ENCODE results near the gene CARD8. TPM values are rescaled to one million over a fixed set of nuclear protein-coding genes. Genes with fewer than 3 reads are reported as not detected.

CARD8 gene
- total RNA-seq, 1 experiment from 2014 or later: 23.0 TPM

DNA sequence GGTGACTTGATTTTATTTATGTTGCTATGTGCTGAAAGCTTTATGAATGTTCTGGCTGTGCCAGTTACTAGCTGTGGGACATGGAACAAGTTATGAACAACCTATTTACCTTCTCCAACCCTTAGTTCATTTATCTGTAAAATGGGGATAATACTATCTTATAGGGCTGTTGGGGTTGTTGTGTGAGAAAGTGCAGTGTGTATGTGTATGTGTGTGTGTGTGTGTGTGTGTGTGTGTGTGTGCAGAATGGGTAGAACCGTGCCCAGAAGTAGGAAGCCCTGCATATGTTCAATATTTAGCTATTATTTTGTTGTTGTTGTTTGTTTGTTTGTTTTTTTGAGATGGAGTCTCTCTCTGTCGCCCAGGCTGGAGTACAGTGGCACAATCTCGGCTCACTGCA is 64.8 kb downstream of the CARD8 start:
- Mint-ChIP-seq H3K9me3 (peaks cover 11% of the 10 kb centered on the region), H3K4me3 (peak overlapping the region; percentile 29; the same call in 1 of the 2 replicates), H3K27ac (peak overlapping the region; percentile 60; the same call in 1 of the 2 replicates), H3K4me1 (peaks cover 19% of the 10 kb centered on the region), H3K27me3 (ENCODE audit: low read depth) (peaks cover 10% of the 10 kb centered on the region), H3K36me3 (peaks cover 21% of the 10 kb centered on the region)
- DNase-seq (ENCODE audit: low spot score) (no peak), ATAC-seq (no peak)
- ChIA-PET CTCF (interaction anchor here (0.9 to 2.3 kb wide), 12 partner anchors 11 to 143 kb away, joined by 3 to 57 read pairs (median 9); partner anchors contain the start of genes CARD8, LIG1 and ZSWIM9), POLR2A (interaction anchor here (1.4 to 2.0 kb wide), 2 partner anchors 13 to 21 kb away, joined by 6 to 9 read pairs; no protein-coding TSS in a partner anchor)
- TF ChIP-seq ATF1 (CRISPR knock-in tag; IDR thresholded peaks at IDR 0.05) (no peak), JAZF1 (CRISPR knock-in tag; IDR thresholded peaks at IDR 0.05) (no peak), ZNF138 (CRISPR knock-in tag; conservative IDR thresholded peaks at IDR 0.05) (no peak)
- TF ChIP-seq, protein P1, sequence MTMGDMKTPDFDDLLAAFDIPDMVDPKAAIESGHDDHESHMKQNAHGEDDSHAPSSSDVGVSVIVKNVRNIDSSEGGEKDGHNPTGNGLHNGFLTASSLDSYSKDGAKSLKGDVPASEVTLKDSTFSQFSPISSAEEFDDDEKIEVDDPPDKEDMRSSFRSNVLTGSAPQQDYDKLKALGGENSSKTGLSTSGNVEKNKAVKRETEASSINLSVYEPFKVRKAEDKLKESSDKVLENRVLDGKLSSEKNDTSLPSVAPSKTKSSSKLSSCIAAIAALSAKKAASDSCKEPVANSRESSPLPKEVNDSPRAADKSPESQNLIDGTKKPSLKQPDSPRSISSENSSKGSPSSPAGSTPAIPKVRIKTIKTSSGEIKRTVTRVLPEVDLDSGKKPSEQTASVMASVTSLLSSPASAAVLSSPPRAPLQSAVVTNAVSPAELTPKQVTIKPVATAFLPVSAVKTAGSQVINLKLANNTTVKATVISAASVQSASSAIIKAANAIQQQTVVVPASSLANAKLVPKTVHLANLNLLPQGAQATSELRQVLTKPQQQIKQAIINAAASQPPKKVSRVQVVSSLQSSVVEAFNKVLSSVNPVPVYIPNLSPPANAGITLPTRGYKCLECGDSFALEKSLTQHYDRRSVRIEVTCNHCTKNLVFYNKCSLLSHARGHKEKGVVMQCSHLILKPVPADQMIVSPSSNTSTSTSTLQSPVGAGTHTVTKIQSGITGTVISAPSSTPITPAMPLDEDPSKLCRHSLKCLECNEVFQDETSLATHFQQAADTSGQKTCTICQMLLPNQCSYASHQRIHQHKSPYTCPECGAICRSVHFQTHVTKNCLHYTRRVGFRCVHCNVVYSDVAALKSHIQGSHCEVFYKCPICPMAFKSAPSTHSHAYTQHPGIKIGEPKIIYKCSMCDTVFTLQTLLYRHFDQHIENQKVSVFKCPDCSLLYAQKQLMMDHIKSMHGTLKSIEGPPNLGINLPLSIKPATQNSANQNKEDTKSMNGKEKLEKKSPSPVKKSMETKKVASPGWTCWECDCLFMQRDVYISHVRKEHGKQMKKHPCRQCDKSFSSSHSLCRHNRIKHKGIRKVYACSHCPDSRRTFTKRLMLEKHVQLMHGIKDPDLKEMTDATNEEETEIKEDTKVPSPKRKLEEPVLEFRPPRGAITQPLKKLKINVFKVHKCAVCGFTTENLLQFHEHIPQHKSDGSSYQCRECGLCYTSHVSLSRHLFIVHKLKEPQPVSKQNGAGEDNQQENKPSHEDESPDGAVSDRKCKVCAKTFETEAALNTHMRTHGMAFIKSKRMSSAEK (CRISPR knock-in tag; IDR thresholded peaks at IDR 0.05; ENCODE audit: borderline replicate concordance): no peak
- TF ChIP-seq, protein P2, sequence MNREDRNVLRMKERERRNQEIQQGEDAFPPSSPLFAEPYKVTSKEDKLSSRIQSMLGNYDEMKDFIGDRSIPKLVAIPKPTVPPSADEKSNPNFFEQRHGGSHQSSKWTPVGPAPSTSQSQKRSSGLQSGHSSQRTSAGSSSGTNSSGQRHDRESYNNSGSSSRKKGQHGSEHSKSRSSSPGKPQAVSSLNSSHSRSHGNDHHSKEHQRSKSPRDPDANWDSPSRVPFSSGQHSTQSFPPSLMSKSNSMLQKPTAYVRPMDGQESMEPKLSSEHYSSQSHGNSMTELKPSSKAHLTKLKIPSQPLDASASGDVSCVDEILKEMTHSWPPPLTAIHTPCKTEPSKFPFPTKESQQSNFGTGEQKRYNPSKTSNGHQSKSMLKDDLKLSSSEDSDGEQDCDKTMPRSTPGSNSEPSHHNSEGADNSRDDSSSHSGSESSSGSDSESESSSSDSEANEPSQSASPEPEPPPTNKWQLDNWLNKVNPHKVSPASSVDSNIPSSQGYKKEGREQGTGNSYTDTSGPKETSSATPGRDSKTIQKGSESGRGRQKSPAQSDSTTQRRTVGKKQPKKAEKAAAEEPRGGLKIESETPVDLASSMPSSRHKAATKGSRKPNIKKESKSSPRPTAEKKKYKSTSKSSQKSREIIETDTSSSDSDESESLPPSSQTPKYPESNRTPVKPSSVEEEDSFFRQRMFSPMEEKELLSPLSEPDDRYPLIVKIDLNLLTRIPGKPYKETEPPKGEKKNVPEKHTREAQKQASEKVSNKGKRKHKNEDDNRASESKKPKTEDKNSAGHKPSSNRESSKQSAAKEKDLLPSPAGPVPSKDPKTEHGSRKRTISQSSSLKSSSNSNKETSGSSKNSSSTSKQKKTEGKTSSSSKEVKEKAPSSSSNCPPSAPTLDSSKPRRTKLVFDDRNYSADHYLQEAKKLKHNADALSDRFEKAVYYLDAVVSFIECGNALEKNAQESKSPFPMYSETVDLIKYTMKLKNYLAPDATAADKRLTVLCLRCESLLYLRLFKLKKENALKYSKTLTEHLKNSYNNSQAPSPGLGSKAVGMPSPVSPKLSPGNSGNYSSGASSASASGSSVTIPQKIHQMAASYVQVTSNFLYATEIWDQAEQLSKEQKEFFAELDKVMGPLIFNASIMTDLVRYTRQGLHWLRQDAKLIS (CRISPR knock-in tag; IDR thresholded peaks at IDR 0.05; ENCODE audit: borderline replicate concordance): no peak

DNA sequence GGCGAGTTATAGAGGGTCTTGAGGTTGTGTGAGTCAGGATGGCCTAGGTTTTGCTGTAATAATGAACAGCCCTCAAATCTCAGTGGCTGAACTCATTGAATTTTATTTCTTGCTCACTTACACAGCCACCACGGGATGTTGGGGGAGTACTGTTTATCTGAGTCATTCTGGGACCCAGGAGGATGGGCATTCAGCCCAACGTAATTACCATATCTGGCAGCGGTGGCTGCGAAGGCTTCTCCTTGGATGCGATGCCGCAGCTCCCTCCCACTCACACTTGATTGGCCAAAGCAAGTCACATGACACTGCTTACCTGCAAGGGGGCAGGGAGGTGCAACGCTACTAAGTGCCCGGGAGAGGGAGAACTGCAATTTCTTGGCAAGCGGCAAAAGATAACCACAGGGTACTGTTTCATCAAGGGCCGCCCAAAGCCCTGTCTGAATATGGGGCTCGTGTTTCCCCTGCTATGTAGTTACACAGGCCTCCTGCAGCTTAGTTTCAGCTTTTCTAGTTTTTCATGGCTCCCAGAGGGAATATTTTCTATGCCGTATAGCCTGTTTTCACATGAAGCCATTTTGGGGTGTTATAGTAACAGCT is 65.3 kb downstream of the CARD8 start:
- H3K4me1 Mint-ChIP-seq: peaks cover 19% of the 10 kb centered on the region
- peaks cover 11% of the 10 kb centered on the region for H3K9me3 Mint-ChIP-seq
- H3K27me3 Mint-ChIP-seq (ENCODE audit: low read depth): peaks cover 5% of the 10 kb centered on the region
- ChIA-PET CTCF (interaction anchor here (0.6 to 2.3 kb wide), 22 partner anchors 8 to 322 kb away, joined by 3 to 57 read pairs (median 6); partner anchors contain the start of genes CARD8, LIG1, PLA2G4C and ZNF114), POLR2A (interaction anchor here (0.6 to 2.0 kb wide), 3 partner anchors 10 to 21 kb away, joined by 3 to 9 read pairs (median 6); no protein-coding TSS in a partner anchor)
- peaks cover 21% of the 10 kb centered on the region for H3K36me3 Mint-ChIP-seq
- peak; percentile 94 for ATAC-seq
- peak; percentile 88 for DNase-seq (ENCODE audit: low spot score)
- H3K27ac Mint-ChIP-seq: peak overlapping the region; percentile 36; the same call in 1 of the 2 replicates
- peak overlapping the region; percentile 29; the same call in 1 of the 2 replicates for H3K4me3 Mint-ChIP-seq
- TF ChIP-seq FOXP4 (CRISPR knock-in tag; IDR thresholded peaks at IDR 0.05) (no peak), ETV6 (CRISPR knock-in tag; IDR thresholded peaks at IDR 0.05) (no peak), NR1H2 (CRISPR knock-in tag; IDR thresholded peaks at IDR 0.05) (no peak), ZBTB21 (CRISPR knock-in tag; IDR thresholded peaks at IDR 0.05; ENCODE audit: borderline replicate concordance) (no peak), JUN (CRISPR knock-in tag; IDR thresholded peaks at IDR 0.05) (no peak)
- TF ChIP-seq, protein P3, sequence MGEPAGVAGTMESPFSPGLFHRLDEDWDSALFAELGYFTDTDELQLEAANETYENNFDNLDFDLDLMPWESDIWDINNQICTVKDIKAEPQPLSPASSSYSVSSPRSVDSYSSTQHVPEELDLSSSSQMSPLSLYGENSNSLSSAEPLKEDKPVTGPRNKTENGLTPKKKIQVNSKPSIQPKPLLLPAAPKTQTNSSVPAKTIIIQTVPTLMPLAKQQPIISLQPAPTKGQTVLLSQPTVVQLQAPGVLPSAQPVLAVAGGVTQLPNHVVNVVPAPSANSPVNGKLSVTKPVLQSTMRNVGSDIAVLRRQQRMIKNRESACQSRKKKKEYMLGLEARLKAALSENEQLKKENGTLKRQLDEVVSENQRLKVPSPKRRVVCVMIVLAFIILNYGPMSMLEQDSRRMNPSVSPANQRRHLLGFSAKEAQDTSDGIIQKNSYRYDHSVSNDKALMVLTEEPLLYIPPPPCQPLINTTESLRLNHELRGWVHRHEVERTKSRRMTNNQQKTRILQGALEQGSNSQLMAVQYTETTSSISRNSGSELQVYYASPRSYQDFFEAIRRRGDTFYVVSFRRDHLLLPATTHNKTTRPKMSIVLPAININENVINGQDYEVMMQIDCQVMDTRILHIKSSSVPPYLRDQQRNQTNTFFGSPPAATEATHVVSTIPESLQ (CRISPR knock-in tag; IDR thresholded peaks at IDR 0.05): no peak
- TF ChIP-seq, protein P4, sequence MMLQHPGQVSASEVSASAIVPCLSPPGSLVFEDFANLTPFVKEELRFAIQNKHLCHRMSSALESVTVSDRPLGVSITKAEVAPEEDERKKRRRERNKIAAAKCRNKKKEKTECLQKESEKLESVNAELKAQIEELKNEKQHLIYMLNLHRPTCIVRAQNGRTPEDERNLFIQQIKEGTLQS (CRISPR knock-in tag; conservative IDR thresholded peaks at IDR 0.05): no peak
- TF ChIP-seq, protein P5, sequence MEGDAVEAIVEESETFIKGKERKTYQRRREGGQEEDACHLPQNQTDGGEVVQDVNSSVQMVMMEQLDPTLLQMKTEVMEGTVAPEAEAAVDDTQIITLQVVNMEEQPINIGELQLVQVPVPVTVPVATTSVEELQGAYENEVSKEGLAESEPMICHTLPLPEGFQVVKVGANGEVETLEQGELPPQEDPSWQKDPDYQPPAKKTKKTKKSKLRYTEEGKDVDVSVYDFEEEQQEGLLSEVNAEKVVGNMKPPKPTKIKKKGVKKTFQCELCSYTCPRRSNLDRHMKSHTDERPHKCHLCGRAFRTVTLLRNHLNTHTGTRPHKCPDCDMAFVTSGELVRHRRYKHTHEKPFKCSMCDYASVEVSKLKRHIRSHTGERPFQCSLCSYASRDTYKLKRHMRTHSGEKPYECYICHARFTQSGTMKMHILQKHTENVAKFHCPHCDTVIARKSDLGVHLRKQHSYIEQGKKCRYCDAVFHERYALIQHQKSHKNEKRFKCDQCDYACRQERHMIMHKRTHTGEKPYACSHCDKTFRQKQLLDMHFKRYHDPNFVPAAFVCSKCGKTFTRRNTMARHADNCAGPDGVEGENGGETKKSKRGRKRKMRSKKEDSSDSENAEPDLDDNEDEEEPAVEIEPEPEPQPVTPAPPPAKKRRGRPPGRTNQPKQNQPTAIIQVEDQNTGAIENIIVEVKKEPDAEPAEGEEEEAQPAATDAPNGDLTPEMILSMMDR (IDR thresholded peaks at IDR 0.05): peak; percentile 45; the same call in 1 of the 2 replicates
